NCI-H345 treated with DMSO at 0.1 percent for 48 hours (cell line): Measurements from ENCODE around the gene FBXO8.
"Not testable (repeated sequence)": the region's sequence is repeated elsewhere in the genome, so short reads cannot be mapped to it uniquely, and the experiment has no call there.

Experiments used
- DNase-seq: peaks from one replicate; lab custom pipeline; 2025; ENCODE audit not compliant: unreplicated experiment; lab: John Stamatoyannopoulos, UW

FBXO8 gene

DNA sequence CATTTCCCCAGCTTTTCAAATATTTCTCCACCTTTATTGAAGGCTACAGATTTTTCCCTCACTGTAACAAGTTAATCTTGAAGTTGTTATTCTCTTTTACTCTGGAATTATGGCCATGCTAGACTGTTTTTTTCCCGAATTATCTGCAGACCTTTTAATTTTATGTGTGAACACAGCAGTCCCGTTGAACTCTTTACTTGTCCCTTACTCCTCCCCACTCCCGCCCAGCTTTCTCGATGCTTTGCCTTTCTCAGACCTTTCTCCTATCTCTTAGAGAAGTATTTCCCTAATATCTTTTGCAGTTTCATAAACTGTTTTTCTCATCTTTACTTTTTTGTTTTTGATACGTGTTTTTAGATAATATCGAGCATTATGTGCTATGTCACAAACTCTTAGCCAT, 1.0 kb upstream of the FBXO8 start:
- peak; percentile 10 for DNase-seq

DNA sequence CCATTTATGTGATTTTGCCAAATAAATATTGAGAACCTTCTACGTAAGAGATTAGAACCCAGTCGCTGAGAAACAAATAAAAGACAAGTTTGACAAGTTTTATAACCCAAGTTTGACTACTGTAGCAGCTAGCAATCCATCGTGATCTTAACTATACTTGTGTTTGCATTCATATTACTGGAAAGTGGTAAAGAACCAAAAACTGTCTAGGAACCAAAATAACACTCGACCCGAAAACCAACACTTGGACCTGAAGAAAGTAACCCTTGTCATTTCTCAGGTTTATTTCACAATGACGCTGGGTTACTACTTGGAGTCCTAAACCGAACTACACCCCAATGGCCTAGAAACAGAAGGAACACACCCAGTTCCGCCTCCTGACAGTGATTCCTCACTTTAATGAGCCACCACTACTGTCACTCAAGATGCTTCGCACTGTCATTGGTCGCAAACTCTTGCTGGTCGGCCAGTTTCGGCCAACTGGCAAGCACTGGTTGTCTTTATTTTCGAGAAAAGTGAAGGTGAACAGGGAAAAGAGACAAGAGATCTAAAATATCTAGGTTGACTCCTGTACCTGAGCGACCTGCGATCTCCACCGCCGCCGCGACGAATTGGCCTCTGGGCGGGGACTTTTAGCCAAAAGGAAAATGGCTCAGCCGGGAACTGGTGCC, 496 bp downstream of the FBXO8 start:
- peak; percentile 67 for DNase-seq

DNA sequence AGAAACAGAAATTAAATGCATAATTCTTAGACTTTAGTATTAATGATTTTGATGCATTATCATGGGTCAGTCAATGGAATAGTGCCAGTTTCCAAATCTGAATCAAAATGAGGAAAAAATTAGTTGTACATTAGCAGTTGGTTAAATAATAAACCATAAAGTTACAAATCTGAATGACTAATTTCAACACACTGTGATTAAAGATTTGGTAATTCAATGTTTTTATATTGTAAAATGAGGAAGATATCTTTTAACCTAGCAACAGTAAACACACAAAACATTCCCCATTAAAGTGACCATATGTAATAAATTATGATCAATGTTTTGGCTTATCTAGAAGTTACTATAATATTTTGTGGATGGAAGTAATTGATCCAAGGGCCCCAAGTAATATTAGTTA, 1.6 kb downstream of the FBXO8 start:
- no peak for DNase-seq

DNA sequence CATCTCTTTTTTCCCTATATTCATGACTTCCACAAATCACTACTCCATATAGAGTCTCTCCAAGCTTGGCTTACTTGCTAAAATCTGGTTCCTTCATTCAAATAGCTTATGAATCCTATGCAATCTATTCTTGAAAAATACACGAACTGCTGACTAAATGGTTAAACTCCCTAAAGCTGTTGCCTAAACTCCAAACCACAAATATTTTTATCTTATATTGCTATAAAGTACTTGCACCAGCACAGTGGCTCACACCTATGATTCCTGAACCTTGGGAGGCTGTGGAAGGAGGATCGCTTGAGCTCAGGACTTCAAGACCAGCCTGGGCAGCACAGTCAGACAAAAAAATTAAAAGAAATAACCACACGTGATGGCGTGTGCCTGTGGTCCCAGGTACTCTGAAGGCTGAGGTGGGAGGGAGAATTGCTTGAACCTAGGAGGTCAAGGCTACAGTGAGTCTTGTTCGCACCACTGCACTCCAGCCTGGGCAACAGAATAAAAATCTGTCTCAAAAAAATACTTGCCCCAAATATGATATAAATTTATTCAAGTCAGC, 2.2 kb downstream of the FBXO8 start:
- no peak for DNase-seq

DNA sequence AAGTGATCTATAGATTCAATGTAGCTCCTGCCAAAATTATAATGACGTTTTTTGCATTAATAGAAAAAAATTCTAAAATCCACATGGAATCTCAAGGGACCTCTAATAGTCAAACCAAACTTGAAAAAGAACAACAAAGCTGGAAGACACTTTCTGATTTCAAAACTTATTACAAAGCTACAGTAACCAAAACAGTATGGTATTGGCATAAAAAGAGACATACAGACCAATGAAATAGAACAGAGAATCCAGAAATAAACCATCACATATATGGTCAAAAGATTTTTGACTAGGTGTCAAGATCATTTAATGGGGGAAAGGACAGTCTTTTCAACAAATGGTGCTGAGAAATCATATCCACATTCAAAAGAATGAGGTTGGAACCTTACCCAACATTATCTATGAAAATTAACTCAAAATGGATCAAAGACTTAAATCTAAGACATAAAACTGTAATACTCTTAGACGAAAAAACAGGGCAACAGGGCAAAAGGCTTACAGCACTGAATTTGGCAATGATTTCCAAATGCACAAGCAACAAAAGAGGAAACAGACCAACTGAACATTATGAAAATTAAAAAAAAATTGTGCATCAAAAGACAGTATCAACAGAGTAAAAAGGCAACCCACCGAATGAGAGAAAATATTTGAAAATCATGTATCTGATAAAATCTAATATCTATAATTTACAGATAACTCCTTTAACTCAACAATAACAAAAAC, 3.9 kb downstream of the FBXO8 start:
- DNase-seq: no peak

DNA sequence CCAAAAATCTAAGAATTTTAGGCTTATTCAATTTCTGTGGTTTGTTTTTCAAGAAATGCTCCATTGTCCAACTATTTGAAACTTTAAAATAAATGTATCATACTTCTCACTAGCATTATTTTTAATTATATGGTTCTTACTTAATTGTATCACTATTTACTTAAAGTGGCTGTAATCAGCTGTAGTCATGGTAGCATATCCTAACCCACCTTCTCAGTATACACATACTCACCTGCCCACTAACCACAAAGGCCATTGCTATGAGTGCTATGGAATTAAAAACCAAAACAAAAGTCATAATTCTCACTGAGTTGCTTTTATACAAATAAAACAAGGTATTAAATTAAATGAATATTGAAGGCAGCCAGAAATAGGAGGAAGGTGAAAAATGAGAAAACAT, 5.0 kb downstream of the FBXO8 start:
- DNase-seq: no peak

DNA sequence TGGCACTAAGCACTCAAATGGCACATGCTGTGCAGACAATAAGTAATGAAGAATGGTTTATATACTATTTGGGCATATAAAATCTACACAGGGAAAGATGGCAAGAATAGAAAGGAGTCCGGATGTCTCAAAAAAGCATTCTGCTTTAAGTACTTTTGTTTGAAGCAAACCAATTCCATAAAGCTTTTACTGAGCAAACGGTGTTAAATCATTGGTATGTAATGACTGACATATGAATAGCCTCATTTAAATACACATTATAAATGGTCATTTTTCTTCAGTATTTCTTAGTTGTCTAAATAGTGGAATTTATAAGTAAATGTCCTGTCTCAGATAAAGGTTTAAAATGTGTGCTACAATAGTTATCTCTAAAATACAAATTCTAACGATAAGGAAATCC, 6.0 kb downstream of the FBXO8 start:
- DNase-seq: no peak

DNA sequence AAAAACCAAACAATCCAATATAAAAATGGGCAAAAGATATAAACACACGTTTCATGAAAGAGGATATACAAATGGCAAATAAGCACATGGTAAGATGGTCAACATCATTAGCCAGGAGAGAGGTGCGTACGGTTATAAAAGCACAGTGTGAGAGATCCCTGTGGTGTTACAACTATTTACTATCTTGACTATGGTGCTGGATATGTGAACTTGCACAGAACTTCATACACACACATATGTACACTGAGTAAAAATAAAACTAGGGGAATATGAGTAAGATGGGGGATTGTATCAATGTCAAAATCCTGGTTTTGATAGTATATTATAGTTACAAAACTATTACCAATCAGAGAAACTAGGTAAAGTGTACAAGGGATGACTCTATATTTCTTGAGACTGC, 8.4 kb downstream of the FBXO8 start:
- DNase-seq: no peak

DNA sequence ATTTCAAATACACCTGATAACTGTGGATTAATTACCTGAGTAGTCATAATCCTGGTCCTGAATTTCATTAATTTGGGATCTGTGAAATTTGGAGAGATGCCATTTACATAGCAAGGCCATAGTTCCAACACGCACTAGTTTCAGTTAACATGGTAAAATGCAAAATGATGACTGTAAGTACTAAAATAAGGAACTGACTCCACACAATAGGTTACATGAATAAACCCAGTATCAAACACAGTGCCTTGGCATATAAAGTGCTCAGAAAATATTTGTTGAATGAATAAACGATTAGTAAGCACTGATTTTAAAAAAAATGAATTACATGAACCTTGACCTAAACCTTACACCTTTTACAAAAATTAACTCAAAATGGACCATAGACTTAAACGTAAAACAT, 9.0 kb downstream of the FBXO8 start:
- no peak for DNase-seq

DNA sequence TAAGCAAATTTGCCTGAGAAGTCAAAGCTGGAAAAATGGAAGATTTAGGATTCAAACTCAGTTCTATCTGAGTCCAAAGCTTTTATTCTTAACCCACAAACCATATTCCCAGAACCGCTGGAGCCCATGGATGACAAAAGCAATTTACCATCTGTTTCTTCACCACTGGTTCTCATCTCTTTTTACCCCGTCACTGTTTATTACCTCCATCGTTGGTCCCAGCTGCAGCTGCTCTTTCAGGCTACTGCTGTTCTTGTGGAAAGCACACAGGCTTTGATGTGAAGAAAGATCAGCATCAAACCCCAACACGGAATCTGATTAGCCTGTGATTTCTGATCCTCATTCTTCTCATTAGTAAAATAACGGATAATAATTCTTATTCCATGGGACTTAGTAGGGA, 9.5 kb downstream of the FBXO8 start:
- no peak for DNase-seq

DNA sequence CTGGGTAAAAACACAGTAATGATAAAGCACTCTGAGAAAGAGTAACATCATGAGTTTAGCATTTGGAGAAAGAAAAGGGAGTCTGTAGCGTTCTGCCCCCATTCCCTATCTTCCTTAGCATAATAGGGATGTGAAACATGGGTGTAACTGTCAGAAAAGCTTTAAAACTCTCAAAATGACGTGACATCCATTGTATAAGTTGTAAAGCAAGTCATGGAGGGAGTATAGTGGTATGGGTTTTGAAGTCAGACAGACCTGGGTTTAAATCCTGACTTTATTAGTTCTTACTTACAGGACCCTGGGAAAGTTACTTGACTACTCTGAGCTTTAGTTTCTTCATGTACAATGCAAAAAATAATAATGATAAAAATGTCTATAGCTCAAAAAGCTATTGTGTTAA, 17.1 kb downstream of the FBXO8 start:
- no peak for DNase-seq

DNA sequence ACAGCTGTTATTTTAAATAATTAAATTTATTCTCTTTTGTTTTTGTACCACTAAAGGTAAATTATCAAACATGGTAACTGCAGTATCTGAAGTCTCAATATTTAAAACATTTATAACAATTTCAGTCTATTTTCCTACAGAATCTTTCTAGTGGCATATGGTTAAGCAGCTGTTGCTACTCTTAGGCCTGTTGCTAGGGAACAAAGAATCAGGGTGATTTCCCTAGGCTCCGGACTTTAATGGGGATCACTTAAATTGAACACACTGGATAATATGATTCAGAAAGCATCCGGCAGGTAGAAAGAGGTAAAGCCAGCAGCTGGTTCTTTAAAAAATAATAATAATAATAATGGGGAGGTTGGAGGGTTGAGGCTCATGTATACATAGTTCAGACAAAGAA, 17.6 kb downstream of the FBXO8 start:
- no peak for DNase-seq

DNA sequence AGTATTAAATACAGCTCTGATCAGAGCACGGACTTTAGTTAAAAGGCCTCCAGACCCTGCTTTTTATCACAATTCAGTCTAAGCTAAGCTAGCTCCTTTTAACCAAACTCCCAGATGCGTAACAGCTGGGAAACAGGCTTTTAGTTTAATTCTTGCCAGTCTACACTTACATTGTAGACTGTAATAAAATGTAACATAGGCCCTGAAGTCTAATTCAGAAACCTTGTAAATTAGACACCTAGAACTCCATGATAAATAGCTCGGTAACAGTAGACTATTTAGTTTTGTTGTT, 20.1 kb downstream of the FBXO8 start:
- DNase-seq: no peak

DNA sequence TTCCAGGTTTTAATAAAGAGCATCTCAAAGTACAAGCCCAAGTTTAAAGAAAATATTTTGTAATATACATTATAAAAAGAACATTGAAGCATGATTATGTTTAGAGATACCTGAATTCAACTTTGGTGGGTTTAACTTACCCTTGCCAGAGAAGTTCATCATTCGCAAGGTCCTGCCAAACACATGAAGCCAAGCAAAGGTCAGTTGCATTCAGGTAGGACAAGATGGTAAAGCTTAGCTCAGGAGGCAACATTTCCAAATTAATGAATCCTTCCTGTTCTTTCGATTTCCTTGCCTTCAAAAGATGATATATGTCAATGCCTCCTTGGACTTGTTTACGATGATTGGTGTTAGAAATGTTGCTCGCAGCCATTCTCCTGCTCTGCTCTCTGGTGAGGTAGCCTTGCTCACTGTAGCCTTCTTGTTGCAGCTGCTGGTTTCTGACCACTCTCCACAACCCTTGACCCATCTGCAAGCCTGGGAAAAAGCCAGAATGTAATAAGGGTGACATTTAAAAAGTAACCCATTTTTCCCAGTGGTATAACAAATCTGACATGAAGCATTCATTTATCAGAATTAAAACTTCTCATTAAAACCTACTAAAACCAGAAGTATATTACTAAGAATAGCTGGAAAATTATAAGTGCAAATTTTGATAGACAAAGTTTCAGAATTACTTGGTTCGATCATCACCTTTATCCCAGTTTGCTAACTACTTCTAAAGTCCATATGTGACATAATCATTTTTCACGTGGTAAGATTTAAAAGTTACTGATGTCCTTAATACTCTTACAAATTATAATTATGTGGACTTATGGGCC, 20.6 kb downstream of the FBXO8 start:
- DNase-seq: no peak

DNA sequence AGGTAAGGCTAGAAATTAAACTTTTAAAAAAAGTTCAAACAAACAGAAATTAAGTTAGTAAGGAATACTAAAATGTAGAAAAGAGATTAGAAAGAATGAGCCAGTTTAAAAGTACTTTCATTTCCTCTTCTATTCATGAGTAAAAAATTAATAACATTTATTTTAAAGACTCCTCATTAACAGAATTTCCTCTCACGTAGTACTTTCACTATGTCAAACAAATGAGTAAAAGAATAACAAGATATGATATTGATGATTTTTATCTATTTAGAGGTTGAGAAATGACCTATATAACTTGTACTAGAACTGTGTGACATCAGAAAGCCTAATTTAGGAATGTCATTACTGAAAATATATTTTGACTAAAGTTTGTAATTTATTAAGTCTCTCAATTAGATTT, 22.0 kb downstream of the FBXO8 start:
- not testable (repeated sequence) for DNase-seq

DNA sequence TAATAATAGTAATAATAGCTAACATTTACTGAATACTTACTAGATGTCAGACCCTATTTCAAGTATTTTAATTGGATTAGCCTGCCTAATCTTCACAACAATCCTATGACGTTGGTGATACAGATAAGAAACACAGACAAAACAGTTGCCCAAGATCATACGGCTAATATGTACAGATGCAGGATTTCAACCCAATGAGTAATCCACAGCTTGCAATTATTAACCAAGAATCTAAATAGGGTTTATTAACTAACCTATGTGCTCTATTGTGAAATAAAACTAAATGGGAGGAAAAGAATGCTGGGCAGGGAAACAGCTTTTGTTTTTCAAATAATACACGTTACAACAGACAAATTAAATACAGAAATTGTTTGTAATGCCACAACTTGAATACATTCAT, 23.4 kb downstream of the FBXO8 start:
- DNase-seq: no peak

DNA sequence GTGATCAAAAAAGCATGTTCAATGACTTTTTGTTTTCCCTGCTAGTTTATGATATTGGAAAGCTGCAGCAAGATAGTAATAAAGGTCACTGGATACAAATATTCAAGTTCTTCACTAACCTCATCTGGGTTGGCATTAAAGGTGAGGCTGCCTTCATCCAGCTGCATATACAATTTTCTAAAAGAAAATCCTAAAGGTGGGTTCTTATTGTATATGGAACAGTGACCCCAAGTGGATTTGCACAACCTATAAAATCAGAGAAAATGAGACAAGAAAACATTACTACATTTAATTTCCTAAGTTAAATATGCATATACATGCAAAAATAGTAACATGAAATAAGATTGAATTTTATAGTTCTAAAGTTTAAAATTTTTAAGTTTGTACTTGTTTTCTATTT, 23.9 kb downstream of the FBXO8 start:
- DNase-seq: no peak

DNA sequence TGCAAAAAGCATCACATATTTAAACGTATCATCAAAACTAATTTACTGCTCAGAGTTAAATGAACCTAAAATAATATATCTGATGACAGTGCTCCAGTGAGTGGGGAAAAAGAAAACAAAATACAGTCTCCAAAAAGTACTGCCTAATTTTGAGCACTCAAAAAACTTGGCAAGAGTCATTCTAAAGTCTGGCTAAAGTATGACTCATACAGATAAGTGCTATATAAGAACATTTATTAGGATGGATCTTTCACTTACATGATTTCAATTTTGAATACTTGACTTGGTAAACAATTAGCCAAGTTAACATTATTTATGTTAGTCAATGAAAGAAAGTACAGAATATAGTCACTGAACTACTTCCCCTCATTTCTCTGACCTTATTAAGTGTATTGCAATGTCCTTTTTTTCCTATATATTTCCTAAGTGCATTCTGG, 27.2 kb downstream of the FBXO8 start:
- DNase-seq: no peak

DNA sequence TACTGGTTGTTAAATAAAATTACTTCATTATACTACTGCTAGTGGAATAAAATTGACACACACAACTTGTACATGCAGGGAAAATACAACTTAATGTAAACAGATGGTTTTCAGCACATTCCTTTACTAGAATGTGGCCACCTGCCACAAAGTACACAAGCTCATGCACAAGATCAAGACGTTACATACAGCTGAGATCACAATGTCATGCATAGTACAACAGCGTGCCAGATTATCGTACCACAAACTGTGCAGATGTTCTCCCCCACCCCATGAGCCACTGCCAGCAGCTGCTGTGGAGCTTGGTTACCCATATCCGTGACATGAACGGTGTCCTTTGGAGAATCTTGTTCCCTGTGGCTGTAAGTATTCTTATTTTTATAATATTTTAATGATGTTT, 27.7 kb downstream of the FBXO8 start:
- DNase-seq: no peak

DNA sequence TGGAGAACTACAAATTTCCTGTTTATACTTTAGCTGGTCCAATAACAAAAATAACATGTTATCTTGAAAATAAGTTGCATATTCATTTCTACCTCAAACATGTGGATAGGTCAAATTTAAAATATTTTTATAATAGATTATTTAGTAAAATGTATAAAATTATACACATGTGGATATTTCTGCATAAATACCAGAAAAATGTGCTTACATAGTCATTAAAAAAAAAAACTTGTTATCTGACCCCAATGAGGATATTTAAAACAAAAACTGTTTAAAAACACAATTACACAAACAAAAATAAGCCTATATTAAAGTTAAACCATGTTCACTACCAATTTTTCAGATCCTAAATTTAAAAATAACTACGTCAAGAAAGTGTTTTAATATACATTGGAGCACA, 28.1 kb downstream of the FBXO8 start:
- no peak for DNase-seq

DNA sequence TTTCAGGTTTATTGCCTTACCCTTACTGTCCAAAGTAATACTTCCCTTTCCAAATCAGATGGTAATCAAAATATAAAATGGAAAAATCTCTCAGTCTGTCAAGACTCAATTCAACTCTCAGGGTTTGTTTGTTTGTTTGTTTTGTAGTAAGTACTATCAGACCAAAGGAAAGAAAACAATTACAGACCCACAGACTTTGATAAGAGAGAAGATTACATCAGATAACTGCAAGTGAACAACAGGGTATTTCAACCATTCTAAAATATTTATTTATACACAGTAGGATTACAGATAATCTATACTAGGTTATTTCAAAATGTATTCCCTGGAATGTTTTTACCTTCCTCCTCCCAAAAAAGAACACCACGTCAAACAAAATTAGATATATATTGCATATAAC, 28.9 kb downstream of the FBXO8 start:
- no peak for DNase-seq

DNA sequence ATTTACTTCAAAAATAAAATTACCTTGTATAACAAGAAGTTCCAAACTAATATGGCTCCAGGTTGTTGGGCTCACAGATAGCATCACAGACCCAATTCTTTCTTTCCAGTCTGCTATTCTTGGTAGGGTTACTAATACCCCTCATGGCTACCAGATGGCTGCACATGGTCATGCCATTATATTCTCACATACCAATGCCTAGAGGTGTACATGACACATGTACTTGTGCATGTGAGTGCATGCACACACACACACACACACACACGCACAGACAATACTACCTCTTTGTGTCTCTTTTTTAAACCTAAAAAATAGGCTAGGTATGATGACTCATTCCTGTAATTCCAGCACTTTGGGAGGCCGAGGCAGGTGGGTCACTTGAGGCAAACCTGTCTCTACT, 31.1 kb downstream of the FBXO8 start:
- DNase-seq: no peak
